Fibroblast of villous mesenchyme (primary cell): ENCODE measurements around the gene BPIFB2. TPM values are rescaled to one million over a fixed set of nuclear protein-coding genes. Genes with fewer than 3 reads are reported as not detected.

Experiments used
- DNase-seq: peaks from one replicate; pipeline ENCODE4 v3.0.0-alpha.2; 2010; ENCODE audit warnings: low read depth
- H3K4me3 ChIP-seq: 2 replicates; pipeline ENCODE4 v1.5.1; 2011; ENCODE audit warnings: low read depth, mild to moderate bottlenecking, low read length
- CTCF ChIP-seq: IDR thresholded peaks from 2 replicates; pipeline ENCODE4 v1.5.1; 2012; ENCODE audit warnings: low read depth, mild to moderate bottlenecking, low read length; ENCODE audit not compliant: insufficient read depth
- total RNA-seq: library from RNA; depleted of rRNA; stranded (reverse); fragments of >200 nt; gene quantifications from 2 replicates; pipeline ENCODE4 v1.2.3, GENCODE V29; 2012

BPIFB2 gene
- total RNA-seq, 1 donor: not detected

GRCh38 chr20:32983459-32984112 lies 23.9 kb upstream of the BPIFB2 start:
- no peak for TF ChIP-seq CTCF
- DNase-seq: no peak
- no peak overlapping the region for H3K4me3 ChIP-seq

DNA sequence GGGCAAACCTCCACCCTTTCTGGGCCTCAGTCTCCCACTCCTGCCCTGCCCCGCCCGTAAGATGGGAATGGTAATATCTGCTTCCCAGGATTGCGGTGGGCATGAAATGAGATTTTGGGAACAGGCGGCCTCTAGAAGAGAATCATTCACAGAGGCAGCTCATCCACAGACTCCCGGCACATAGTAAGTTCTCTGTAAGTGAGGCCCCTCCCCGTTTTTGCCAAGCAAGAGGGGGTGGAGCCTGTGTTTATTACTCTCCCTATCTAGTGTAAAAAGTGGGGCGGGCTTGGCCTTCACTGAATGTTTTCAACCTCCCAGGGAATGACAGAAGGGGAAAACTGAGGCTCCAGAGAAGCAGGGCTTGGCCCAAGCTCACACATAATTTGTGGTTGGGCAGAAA lies 23.3 kb upstream of the BPIFB2 start:
- DNase-seq: no peak
- no peak for TF ChIP-seq CTCF
- H3K4me3 ChIP-seq: no peak overlapping the region

DNA sequence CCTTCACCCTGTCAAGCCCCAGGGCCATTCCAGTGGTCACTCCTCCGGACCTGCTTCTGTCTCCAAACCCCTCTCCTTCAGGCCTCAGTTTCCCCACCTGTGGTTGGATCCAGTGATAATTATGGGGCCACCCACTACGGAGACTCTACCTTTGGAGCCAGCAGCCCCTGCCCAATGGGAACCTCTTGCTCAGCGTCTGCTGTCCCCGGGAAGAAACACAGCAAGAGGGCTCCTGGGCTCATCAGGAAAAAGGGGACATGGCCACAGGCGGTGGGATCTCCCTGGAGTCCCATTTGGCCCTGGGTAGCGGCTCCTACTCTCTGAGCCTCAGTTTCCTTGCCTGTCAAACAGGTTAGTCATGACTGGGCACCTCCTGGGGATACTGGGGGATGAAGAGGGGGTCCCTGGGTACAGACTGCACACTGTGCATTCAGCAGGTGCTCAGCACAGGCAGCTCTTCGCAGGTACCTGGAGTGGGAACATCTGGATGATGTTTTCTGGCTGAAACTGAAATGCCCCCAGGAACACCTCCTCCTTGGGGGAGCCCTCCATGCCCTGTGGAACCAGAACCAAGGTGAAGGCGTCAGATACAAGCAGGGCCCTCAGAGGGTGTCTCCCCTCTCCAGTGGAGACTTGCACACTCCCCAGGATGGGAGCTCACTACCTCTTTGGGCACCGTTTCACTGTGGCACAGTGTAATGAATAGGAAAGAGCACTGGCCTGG lies 22.7 kb upstream of the BPIFB2 start:
- no peak overlapping the region for H3K4me3 ChIP-seq

GRCh38 chr20:32985596-32985995 lies 21.9 kb upstream of the BPIFB2 start:
- no peak for TF ChIP-seq CTCF
- no peak overlapping the region for H3K4me3 ChIP-seq
- DNase-seq: no peak

More for the DNA sequence above, 22.7 kb upstream of the BPIFB2 start:
- DNase-seq: no peak
- TF ChIP-seq CTCF: no peak

GRCh38 chr20:32986331-32986966 lies 21.1 kb upstream of the BPIFB2 start:
- TF ChIP-seq CTCF: no peak
- no peak for DNase-seq
- H3K4me3 ChIP-seq: no peak overlapping the region

DNA sequence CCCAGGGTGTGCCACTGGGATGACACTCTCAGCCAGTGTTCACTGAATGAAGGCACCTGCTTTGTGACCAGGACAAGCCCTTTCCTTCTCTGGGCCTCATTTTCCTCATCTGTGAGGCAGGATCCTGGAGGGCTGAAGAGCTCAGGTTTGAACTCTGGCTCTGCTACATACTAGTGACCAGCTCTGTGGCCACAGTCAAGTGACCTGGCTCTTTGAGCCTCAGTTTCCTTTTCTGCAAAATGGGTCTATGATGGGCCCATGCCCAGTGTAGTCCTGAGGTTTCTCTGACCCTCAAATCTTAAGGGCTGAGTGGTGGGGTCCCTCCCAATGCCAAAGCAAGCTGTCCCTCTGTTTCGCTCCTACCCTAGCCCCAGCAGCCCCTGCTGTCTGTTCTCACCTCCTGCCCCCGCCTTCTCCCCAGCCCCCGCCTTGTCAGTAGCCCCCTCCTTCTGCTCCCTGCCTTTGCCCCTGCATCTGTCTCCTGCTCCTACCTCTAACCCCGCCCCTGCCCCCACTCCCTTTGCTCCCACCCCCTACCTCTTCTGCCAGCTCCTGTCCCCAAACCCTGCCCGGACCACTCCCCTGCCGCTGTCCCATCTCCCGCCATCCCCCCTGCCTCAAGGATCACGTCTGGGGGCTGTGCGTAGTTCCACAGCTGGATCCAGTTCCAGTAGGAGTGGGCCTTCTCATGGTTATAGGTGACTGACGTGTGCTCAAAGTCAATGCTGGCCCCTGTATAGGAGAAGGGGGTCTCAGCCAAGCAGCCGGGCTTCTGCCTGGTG lies 20.3 kb upstream of the BPIFB2 start:
- no peak overlapping the region for H3K4me3 ChIP-seq
- TF ChIP-seq CTCF: no peak
- no peak for DNase-seq
